ENCODE measurements around the gene PHF20. TPM values are rescaled to one million over a fixed set of nuclear protein-coding genes. Genes with fewer than 3 reads are reported as not detected.

The PHF20 gene
- polyA plus RNA-seq, 3 donors, result 54.7 to 78.2 (median 73.6) TPM

DNA sequence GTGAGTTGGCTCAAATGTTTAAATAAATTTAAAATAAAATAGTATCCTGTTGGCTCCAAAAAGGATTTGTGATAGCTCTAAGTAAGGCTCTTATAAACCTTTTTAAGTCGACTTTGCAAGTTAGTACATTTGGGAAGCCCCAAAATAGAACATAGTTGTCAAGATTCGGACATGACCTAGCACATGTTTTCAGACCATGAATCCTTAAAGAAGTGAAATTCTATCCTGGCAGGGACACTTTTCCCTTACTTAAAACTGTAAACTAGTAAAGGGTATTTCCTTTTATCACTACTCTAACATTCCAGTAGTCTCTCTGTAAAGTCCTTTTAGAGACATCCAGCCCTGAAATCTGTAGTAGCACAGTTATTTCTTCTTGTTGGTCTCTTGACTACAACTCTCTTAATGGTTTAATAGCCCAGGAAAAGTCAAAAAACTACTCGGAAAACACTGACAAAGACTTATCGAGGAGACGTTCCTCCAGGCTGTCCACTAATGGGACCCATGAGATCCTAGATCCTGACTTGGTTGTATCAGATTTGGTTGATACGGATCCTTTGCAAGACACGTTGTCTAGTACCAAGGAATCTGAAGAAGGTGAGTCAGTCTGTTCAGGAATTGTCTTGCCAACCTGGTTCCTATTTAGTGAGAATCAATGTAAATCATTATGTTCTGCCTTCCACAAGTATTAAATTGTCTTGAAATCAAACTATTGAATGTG is 98.9 kb downstream of the PHF20 start:
- Histone ChIP-seq H3K36me3 (replicated peaks in 1 of 2; ENCODE audit: control insufficient read depth in 1 of 2, insufficient read depth in 2 of 2, low read length in 2 of 2) (peaks cover 42 to 80% of the 10 kb centered on the region in 2 donors), H3K27me3 (ENCODE audit: control insufficient read depth in 2 of 2, insufficient read depth in 2 of 2, low read length in 2 of 2) (no peaks in the 10 kb centered on the region), H3K9ac (ENCODE audit: insufficient read depth, low read length, poor library complexity, severe bottlenecking) (no peak overlapping the region), H3K27ac (ENCODE audit: low read depth in 1 of 2, low read length in 2 of 2) (peak overlapping the region in 1 of 2 donors; percentile 24), H3K4me3 (replicated peaks in 1 of 3; ENCODE audit: low read depth in 2 of 3, low read length in 3 of 3) (no peak overlapping the region), H3K4me1 (ENCODE audit: control insufficient read depth in 1 of 2, insufficient read depth in 2 of 2, low read length in 2 of 2) (no peaks in the 10 kb centered on the region), H3K4me2 (replicated peaks; ENCODE audit: extremely low read depth, low read length, poor library complexity, severe bottlenecking) (no peak overlapping the region), H2AFZ (ENCODE audit: insufficient read depth, low read depth, low read length, poor library complexity, severe bottlenecking) (no peak overlapping the region), H4K20me1 (ENCODE audit: insufficient read depth, low read length) (no peaks in the 10 kb centered on the region), H3K79me2 (ENCODE audit: insufficient read depth, low read length) (no peaks in the 10 kb centered on the region), H3K9me3 (replicated peaks in 1 of 2; ENCODE audit: control insufficient read depth in 1 of 2, insufficient read depth in 1 of 2, low read length in 2 of 2) (no peaks in the 10 kb centered on the region)
- WGBS (ENCODE audit: insufficient coverage), result 100% methylated on average over 3 of the region's 7 CpGs
- TF ChIP-seq, protein P1, sequence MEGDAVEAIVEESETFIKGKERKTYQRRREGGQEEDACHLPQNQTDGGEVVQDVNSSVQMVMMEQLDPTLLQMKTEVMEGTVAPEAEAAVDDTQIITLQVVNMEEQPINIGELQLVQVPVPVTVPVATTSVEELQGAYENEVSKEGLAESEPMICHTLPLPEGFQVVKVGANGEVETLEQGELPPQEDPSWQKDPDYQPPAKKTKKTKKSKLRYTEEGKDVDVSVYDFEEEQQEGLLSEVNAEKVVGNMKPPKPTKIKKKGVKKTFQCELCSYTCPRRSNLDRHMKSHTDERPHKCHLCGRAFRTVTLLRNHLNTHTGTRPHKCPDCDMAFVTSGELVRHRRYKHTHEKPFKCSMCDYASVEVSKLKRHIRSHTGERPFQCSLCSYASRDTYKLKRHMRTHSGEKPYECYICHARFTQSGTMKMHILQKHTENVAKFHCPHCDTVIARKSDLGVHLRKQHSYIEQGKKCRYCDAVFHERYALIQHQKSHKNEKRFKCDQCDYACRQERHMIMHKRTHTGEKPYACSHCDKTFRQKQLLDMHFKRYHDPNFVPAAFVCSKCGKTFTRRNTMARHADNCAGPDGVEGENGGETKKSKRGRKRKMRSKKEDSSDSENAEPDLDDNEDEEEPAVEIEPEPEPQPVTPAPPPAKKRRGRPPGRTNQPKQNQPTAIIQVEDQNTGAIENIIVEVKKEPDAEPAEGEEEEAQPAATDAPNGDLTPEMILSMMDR (IDR thresholded peaks at IDR 0.05), result no peak
- Mint-ChIP-seq H3K4me3 (no peak overlapping the region), H3K9me3 (no peaks in the 10 kb centered on the region), H3K36me3 (peaks cover 56 to 81% of the 10 kb centered on the region in 2 donors), H3K27ac (peak overlapping the region in 1 of 7 donors; percentile 10), H3K27me3 (ENCODE audit: low read depth in 3 of 3) (peaks cover 0 to 1% (median 0%) of the 10 kb centered on the region in 3 donors), H3K4me1 (no peaks in the 10 kb centered on the region)
- intact Hi-C loops (cut with micrococcal nuclease), result no loop called here
- DNase-seq, result no peak

DNA sequence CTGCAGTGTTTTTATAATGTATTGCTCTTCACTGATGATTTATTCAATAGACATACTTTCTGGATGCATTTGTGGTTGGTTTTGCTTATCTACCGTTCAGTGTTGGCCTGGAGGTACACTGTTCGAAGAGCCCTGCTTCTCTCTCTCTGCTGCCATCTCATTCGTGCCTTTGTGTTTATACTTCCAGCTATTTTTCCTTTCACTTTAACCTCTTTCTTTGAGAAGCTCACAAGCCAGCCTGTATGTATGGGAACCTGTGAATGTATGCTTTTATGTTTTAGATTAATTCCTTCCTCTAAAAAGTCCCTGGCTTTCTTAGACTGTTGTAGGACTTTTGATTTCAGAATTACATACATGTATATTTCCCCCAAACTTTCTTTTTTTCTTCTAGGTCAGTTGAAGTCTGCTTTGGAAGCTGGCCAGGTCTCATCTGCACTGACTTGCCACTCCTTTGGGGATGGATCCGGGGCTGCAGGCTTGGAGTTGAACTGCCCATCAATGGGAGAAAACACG is 99.5 kb downstream of the PHF20 start:
- H3K27me3 Mint-ChIP-seq (ENCODE audit: low read depth in 3 of 3), result peaks cover 0 to 1% (median 0%) of the 10 kb centered on the region in 3 donors
- H3K27ac Mint-ChIP-seq, result peak overlapping the region in 4 of 7 donors; percentile 10 to 33 (median 13)
- peaks cover 57 to 84% of the 10 kb centered on the region in 2 donors for H3K36me3 Mint-ChIP-seq
- Histone ChIP-seq H3K9ac (ENCODE audit: insufficient read depth, low read length, poor library complexity, severe bottlenecking) (no peak overlapping the region), H3K36me3 (replicated peaks in 1 of 2; ENCODE audit: control insufficient read depth in 1 of 2, insufficient read depth in 2 of 2, low read length in 2 of 2) (peaks cover 45 to 78% of the 10 kb centered on the region in 2 donors), H3K4me1 (ENCODE audit: control insufficient read depth in 1 of 2, insufficient read depth in 2 of 2, low read length in 2 of 2) (no peaks in the 10 kb centered on the region), H3K79me2 (ENCODE audit: insufficient read depth, low read length) (no peaks in the 10 kb centered on the region), H4K20me1 (ENCODE audit: insufficient read depth, low read length) (no peaks in the 10 kb centered on the region), H3K4me3 (replicated peaks in 1 of 3; ENCODE audit: low read depth in 2 of 3, low read length in 3 of 3) (no peak overlapping the region), H2AFZ (ENCODE audit: insufficient read depth, low read depth, low read length, poor library complexity, severe bottlenecking) (no peak overlapping the region), H3K27ac (ENCODE audit: low read depth in 1 of 2, low read length in 2 of 2) (peak overlapping the region in 1 of 2 donors; percentile 24), H3K4me2 (replicated peaks; ENCODE audit: extremely low read depth, low read length, poor library complexity, severe bottlenecking) (no peak overlapping the region), H3K9me3 (replicated peaks in 1 of 2; ENCODE audit: control insufficient read depth in 1 of 2, insufficient read depth in 1 of 2, low read length in 2 of 2) (no peaks in the 10 kb centered on the region), H3K27me3 (ENCODE audit: control insufficient read depth in 2 of 2, insufficient read depth in 2 of 2, low read length in 2 of 2) (no peaks in the 10 kb centered on the region)
- intact Hi-C loops (cut with micrococcal nuclease), result no loop called here
- H3K9me3 Mint-ChIP-seq, result no peaks in the 10 kb centered on the region
- no peak for DNase-seq
- 100% methylated on average over 1 of the region's 5 CpGs for WGBS (ENCODE audit: insufficient coverage)
- H3K4me1 Mint-ChIP-seq, result no peaks in the 10 kb centered on the region
- no peak overlapping the region for H3K4me3 Mint-ChIP-seq
- TF ChIP-seq, protein P1 (IDR thresholded peaks at IDR 0.05), result no peak
